ENCODE results near the gene PRKG1.

Gene PRKG1

GRCh38 chr10:52256832-52257691, 1182.8 kb downstream of the PRKG1 start:
- no peak for DNase-seq

DNA sequence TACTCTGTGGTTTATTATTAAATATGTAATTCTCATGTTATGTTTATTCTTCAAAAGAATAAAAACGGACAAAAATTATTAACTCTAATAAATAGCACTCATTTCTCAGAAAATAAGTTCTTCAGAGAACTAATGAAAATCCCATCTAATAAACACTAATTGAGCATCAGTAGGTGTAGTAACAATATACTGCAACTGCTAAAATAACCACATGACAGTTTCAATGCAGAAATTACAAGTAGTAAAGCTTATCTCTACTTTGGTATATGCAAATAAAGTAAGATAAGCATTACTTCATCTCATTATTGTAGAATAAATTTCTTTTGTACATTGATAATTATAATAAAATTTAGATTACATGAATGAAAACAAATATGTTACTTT, 1183.4 kb downstream of the PRKG1 start:
- no peak for DNase-seq

DNA sequence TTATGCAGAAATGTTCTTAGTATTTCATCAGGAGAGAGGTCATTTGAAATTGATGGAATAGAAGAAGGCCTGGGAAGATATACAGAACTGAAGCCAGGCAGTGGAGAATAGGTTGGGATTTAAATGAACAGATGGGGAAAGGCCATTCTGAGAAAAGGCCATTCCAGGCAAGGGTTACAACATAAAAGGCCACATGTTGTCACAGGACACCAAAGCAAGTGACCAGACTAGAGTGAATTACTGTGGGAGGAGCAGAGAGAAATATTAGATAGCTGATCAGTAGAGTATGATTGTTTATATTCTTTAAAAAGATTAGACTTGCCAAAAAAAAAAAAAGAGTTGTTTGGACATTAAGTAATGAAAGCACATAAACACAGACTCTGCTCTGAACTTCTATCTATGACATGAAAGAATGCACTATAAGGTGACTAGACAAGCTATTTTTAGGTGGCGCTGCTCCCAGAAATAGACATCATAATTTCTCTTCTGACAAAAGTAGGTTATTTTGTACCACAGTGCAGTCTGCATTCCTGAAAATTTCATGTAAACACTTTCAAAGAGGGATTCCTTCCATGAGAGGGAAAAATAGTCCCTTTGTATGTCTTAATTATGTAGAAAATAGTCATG, 1184.6 kb downstream of the PRKG1 start:
- no peak for DNase-seq

DNA sequence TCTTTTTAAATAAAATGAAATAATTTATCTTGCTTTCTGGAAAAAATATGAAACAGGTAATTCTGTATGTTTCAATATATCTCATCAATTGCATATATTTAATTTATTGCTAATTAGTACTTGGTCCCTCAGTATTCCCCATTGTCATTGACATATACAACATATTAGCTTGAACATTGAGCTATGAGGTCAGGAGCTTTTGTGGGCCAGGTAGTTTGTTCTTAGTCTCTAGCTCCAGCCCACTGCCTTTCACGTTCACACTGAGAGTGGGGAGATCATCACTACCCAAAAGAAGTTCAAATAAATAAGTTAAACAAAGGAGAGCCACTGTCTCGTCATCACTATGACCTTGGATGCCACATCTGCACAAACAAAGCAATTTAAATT, 1185.1 kb downstream of the PRKG1 start:
- no peak for DNase-seq

DNA sequence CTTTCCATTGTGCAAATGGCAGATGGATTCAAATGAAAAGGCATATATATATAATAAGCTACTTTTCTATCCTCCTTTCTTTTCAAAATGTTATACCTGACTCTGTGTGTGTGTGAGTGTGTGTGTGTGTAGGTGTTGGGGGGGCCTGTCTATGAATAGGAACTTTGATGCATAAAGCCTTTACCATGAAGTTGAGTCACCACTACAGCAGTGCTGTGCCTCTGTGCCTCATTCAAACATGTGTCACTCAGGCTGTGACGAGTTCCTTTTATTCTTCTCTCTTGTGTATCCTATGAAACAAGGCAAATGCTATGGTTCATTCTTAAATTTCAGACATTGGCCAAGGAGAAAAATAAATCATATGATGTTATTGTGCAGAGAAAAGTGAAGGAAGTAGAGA, 1187.1 kb downstream of the PRKG1 start:
- no peak for DNase-seq

- DNase-seq, result no peak
These were observed 1191.0 kb downstream of the PRKG1 start for GRCh38 chr10:52265131-52265926.

- no peak for DNase-seq
These were observed 1192.6 kb downstream of the PRKG1 start for GRCh38 chr10:52266858-52267257.

DNA sequence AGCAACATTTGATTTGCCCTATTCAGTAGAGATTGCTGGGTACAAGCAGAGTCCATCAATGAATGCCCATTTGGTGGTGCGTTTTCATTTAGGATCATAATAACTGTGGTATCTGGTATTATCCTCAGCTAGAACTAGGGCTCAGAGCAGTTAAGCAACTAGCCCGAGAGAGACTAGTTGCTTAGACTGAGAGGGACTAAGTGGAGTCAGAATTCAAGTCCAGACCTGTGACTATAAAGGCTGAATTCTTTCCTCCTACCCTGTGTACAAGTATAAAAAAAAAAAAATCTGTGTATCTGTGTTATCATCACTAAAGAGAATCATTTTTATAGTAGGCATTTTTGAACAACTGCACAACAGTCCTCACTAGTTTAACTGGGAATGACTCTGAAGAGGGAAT, 1194.5 kb downstream of the PRKG1 start:
- DNase-seq, result no peak

- DNase-seq, result no peak
These were observed 1194.9 kb downstream of the PRKG1 start for GRCh38 chr10:52269233-52269632.

DNA sequence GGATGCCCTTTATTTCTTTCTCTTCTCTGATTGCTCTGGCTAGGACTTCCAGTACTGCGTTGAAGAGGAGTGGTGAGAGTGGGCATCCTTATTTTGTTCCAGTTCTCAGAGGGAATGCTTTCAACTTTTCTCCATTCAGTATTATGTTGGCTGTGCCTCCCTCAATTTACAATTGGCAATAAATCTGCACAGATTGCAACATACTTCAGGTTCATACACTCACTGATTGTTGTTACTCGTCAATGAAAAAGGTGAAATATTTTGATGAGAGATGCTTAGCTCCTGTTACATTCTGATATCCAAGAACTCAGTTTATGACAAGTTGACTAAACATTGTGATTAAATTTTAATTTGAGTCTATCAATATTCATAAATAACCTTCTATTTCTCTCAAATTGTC, 1201.9 kb downstream of the PRKG1 start:
- no peak for DNase-seq

DNA sequence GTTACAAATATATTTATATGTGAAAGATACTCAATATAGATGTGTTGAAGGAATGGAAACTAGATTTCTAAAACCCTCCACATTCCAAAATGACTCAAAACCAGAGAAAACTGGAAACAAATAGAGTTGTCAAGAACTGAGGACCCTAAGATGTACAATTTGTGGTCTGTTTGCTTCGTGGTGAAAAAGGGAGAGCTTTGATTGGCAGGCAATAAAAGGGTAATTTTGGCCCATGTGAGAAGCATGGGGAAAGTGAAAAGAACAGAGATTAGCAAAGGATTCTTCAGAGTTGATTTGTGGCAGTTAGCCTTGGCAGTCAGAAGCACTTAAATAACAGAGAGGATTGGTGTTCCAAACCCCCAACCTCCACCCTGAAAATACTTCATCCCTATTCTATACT, 1202.7 kb downstream of the PRKG1 start:
- no peak for DNase-seq

DNA sequence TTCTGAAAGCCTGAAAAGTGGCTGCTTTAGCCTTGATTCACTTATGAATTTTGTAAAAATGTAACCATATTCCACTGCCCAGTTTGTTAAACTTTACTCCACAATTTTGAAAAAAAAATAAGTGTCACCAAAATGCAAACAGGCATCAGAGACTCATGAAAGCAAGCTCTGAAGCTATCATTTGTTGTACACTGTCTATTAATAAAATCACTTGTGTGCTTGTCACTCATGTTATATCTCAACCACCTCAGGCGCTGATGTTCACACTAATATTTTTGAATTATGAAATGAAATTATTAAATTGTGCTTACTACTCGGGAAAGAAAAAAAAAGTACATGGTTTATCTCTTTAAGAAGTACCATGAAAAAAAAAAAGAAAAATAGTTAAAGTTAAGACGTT, 1205.3 kb downstream of the PRKG1 start:
- DNase-seq, result no peak

- DNase-seq, result no peak
These were observed 1205.8 kb downstream of the PRKG1 start for GRCh38 chr10:52280051-52280450.

GRCh38 chr10:52283174-52283573, 1208.9 kb downstream of the PRKG1 start:
- DNase-seq, result no peak

DNA sequence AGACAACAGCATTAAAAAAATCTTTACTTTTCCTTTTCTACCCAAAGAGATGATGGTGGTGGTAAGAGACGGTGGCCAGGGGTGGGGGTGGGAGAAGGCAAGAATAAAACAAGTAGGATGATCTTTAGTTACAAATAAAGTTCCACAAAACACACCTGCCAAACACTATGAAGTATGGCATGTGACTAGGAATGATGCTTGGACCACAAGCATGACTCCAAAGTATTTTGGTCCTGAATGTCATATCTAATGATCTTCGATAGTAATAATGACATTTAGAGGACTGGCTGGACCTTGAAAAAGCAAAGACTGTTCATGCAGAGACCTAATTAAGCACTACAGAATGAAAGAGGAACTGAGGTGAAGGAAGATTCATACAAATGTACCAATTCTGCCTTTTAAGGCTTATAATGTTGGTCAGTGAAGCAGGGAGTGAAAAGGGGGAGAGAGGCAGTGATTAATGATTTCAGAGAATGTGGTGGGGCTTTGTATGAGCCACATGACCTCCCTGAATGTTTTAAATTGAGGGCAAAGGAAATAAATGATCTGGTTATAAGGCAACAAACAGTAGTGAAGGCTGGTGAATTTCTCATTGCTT, 1210.2 kb downstream of the PRKG1 start:
- DNase-seq, result no peak

- no peak for DNase-seq
These were observed 1213.6 kb downstream of the PRKG1 start for GRCh38 chr10:52287866-52288265.

DNA sequence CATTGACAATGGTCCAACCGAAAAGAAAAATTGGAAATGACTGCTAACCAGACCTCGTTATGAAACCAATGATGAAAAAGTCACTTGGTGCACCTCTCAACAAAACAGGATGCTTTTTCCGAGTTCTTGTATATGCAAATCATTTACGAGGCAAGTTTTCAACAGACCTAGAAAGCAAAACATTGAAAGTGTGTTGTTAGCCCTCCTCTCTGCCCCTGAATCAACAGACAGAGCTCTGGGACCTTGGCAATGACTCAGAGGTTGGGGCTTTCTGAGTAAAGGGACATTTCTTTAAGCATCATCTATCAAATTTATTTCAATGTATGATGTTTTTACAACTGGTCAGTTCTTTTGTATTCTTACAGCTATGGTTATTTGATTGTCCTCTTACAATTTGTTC, 1223.5 kb downstream of the PRKG1 start:
- DNase-seq, result no peak

- DNase-seq, result no peak
These were observed 1226.5 kb downstream of the PRKG1 start for GRCh38 chr10:52300599-52301277.

DNA sequence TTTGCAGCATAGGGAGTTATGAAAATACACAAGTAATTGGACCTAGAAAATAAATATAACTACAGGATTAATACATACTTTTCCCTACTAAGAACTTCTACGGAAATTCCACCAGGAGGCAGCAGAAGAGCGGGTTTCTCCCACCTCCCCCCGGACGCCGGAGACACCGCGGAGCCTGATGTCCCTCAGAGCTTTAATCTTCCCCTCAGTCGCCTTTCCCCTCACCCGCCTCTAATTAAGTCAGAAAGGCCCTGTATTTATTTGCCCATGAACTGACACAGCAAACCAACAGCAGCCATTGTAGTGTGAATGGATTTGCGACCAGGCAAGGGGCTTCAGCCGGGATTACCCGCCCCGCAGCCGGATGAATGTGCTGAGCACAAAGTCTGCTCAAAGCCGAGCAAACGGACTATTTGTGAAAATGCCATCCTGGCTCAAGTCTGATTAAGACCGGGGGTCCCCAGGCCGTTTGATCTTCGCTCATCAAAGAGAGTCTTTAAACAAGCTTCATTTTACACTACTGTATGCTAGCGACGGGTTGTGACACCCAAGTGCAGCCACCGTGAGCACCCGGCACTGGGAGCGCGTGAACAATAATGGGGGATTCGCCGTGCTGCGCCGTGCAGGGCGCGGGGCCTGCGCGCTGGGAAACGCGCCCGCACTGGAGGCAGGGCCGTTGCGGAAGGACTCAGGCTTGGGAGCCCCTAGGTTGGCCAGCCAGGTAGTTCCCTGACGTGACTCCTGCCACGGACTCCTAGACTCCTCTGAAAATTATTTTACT, 1234.2 kb downstream of the PRKG1 start:
- no peak for DNase-seq

DNA sequence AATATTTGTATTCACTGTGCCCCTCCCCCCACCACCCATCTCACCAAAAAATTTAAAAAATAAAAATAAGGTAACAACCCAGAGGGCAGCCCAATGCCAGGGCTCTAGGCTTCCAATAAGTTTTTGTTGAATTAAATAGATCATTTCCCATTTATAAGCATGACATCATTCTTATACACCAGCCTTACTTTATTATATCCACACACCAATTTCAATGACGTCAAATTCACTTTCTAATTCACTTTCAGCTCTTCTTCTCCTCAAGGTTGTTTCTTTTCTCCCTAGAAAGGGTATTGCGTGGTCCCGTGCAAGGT, 1238.6 kb downstream of the PRKG1 start:
- no peak for DNase-seq

- DNase-seq, result no peak
These were observed 1239.1 kb downstream of the PRKG1 start for GRCh38 chr10:52313256-52313932.

Measured in activated naive CD4-positive, alpha-beta T cell (primary cell).